GM12891 (cell line): ENCODE measurements around the gene SRRM5.

Source experiments
- POLR2A ChIP-seq: IDR thresholded peaks from 2 replicates; pipeline ENCODE4 v1.6.1; 2011; ENCODE audit warnings: low read depth, low read length, control low read depth
- POLR2AphosphoS5 ChIP-seq: IDR thresholded peaks from 2 replicates; pipeline ENCODE4 v1.6.1; 2011; ENCODE audit warnings: low read depth, low read length, control low read depth

DNA sequence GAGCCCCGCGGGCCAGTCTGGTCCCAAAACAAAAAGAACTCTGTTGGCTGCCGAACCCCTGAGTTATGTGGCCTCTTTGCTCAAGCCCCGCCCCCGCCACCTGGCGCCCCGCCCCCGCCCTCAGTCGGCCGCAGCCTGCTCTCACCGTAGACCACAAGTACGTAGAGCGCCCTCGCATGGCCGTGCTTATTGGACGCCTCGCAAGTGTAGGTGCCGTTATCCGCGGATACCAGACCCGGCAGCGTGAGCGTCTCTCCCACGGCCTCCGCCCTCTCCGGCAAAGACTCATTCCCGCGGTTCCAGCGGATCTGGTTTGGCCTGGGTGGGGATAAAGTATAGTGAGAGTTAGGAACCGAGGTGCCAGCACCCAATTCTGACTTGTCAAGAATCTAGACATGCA lies 13.0 kb downstream of the SRRM5 start:
- TF ChIP-seq POLR2AphosphoS5: no peak
- no peak for TF ChIP-seq POLR2A
